HCEC 1CT (cell line): Measurements from ENCODE around the gene EVL.

Experiments used
- DNase-seq: peaks from one replicate; pipeline ENCODE4 v3.0.0-alpha.2; 2017

Gene EVL

GRCh38 chr14:100088226-100088625 is 23.0 kb downstream of the EVL start:
- DNase-seq, result no peak

- DNase-seq, result no peak
Measured at GRCh38 chr14:100091386-100091785, 26.2 kb downstream of the EVL start.

GRCh38 chr14:100092832-100093231 is 27.6 kb downstream of the EVL start:
- no peak for DNase-seq

- no peak for DNase-seq
Measured at GRCh38 chr14:100093319-100093718, 28.1 kb downstream of the EVL start.

GRCh38 chr14:100096656-100097055 is 31.4 kb downstream of the EVL start:
- peak; percentile 83 for DNase-seq

GRCh38 chr14:100098171-100098570 is 32.9 kb downstream of the EVL start:
- DNase-seq, result no peak

GRCh38 chr14:100100032-100100703 is 34.9 kb downstream of the EVL start:
- DNase-seq, result no peak

- no peak for DNase-seq
Measured at GRCh38 chr14:100102156-100102785, 37.0 kb downstream of the EVL start.

GRCh38 chr14:100103250-100104005 is 38.2 kb downstream of the EVL start:
- DNase-seq, result no peak

- DNase-seq, result no peak
Measured at GRCh38 chr14:100104006-100104352, 38.8 kb downstream of the EVL start.

- DNase-seq, result no peak
Measured at GRCh38 chr14:100104523-100105300, 39.5 kb downstream of the EVL start.

- no peak for DNase-seq
Measured at GRCh38 chr14:100105357-100106169, 40.3 kb downstream of the EVL start.

GRCh38 chr14:100106250-100107112 is 41.3 kb downstream of the EVL start:
- no peak for DNase-seq

GRCh38 chr14:100107236-100107635 is 42.0 kb downstream of the EVL start:
- DNase-seq, result no peak

- DNase-seq, result peak; percentile 53
Measured at GRCh38 chr14:100108042-100108825, 43.0 kb downstream of the EVL start.

GRCh38 chr14:100108840-100109593 is 43.8 kb downstream of the EVL start:
- DNase-seq, result no peak

GRCh38 chr14:100109594-100109955 is 44.4 kb downstream of the EVL start:
- no peak for DNase-seq

GRCh38 chr14:100110816-100111215 is 45.6 kb downstream of the EVL start:
- DNase-seq, result no peak

- DNase-seq, result no peak
Measured at GRCh38 chr14:100111931-100112704, 46.9 kb downstream of the EVL start.
